ENCODE data around the gene CNTN5. TPM values are rescaled to one million over a fixed set of nuclear protein-coding genes. Genes with fewer than 3 reads are reported as not detected.

The CNTN5 gene
- total RNA-seq, 1 experiment from 2014 or later, result not detected

GRCh38 chr11:99068832-99069231 lies 48.1 kb downstream of the CNTN5 start:
- no TSS peak for BruUV-seq (replicated peaks)
- no peaks in the 10 kb centered on the region for H3K36me3 Mint-ChIP-seq (ENCODE audit: insufficient read depth, unreplicated experiment)
- peak; percentile 43 for DNase-seq (ENCODE audit: unreplicated experiment)
- H3K9me3 Mint-ChIP-seq (ENCODE audit: unreplicated experiment), result no peaks in the 10 kb centered on the region
- no peaks in the 10 kb centered on the region for H3K4me1 Mint-ChIP-seq (ENCODE audit: insufficient read depth, unreplicated experiment)
- H3K4me3 Mint-ChIP-seq (ENCODE audit: unreplicated experiment), result no peak overlapping the region
- CTCF ChIA-PET, result interaction anchor here (0.7 kb wide), 1 partner anchor 1166 kb away, joined by 3 read pairs; no protein-coding TSS in a partner anchor
- no peak overlapping the region for H3K27ac Mint-ChIP-seq (ENCODE audit: low read depth, unreplicated experiment)
- H3K27me3 Mint-ChIP-seq (ENCODE audit: insufficient read depth, unreplicated experiment), result peaks cover 67% of the 10 kb centered on the region
- POLR2A ChIA-PET, result no interaction called here
- intact Hi-C loops (cut with micrococcal nuclease), result no loop called here
- no peak for TF ChIP-seq CTCF (IDR thresholded peaks at IDR 0.05; ENCODE audit: unreplicated experiment)

- intact Hi-C loops (cut with micrococcal nuclease), result no loop called here
- Mint-ChIP-seq H3K4me3 (ENCODE audit: unreplicated experiment) (peak overlapping the region; percentile 45), H3K4me1 (ENCODE audit: insufficient read depth, unreplicated experiment) (no peaks in the 10 kb centered on the region), H3K9me3 (ENCODE audit: unreplicated experiment) (no peaks in the 10 kb centered on the region), H3K36me3 (ENCODE audit: insufficient read depth, unreplicated experiment) (no peaks in the 10 kb centered on the region), H3K27ac (ENCODE audit: low read depth, unreplicated experiment) (no peak overlapping the region), H3K27me3 (ENCODE audit: insufficient read depth, unreplicated experiment) (peaks cover 58% of the 10 kb centered on the region)
- no peak for TF ChIP-seq CTCF (IDR thresholded peaks at IDR 0.05; ENCODE audit: unreplicated experiment)
- ChIA-PET POLR2A (interaction anchor here (0.7 kb wide), 1 partner anchor 383 kb away, joined by 4 read pairs; no protein-coding TSS in a partner anchor), CTCF (interaction anchor here (0.6 to 1.1 kb wide), 4 partner anchors 11 to 1610 kb away, joined by 3 to 4 read pairs (median 3); no protein-coding TSS in a partner anchor)
- BruUV-seq (replicated peaks), result no TSS peak
- no peak for DNase-seq (ENCODE audit: unreplicated experiment)
Observed at GRCh38 chr11:99069856-99070444, 49.2 kb downstream of the CNTN5 start.

- Mint-ChIP-seq H3K9me3 (ENCODE audit: unreplicated experiment) (no peaks in the 10 kb centered on the region), H3K4me1 (ENCODE audit: insufficient read depth, unreplicated experiment) (no peaks in the 10 kb centered on the region), H3K27me3 (ENCODE audit: insufficient read depth, unreplicated experiment) (peaks cover 84% of the 10 kb centered on the region), H3K27ac (ENCODE audit: low read depth, unreplicated experiment) (no peak overlapping the region), H3K36me3 (ENCODE audit: insufficient read depth, unreplicated experiment) (no peaks in the 10 kb centered on the region), H3K4me3 (ENCODE audit: unreplicated experiment) (no peak overlapping the region)
- ChIA-PET POLR2A (no interaction called here), CTCF (no interaction called here)
- DNase-seq (ENCODE audit: unreplicated experiment), result no peak
- no peak for TF ChIP-seq CTCF (IDR thresholded peaks at IDR 0.05; ENCODE audit: unreplicated experiment)
- BruUV-seq (replicated peaks), result no TSS peak
- intact Hi-C loops (cut with micrococcal nuclease), result no loop called here
Observed at GRCh38 chr11:99079576-99079975, 58.8 kb downstream of the CNTN5 start.

- Mint-ChIP-seq H3K27me3 (ENCODE audit: insufficient read depth, unreplicated experiment) (peaks cover 85% of the 10 kb centered on the region), H3K36me3 (ENCODE audit: insufficient read depth, unreplicated experiment) (no peaks in the 10 kb centered on the region), H3K4me3 (ENCODE audit: unreplicated experiment) (no peak overlapping the region), H3K27ac (ENCODE audit: low read depth, unreplicated experiment) (no peak overlapping the region), H3K4me1 (ENCODE audit: insufficient read depth, unreplicated experiment) (no peaks in the 10 kb centered on the region), H3K9me3 (ENCODE audit: unreplicated experiment) (no peaks in the 10 kb centered on the region)
- BruUV-seq (replicated peaks), result no TSS peak
- intact Hi-C loops (cut with micrococcal nuclease), result no loop called here
- POLR2A ChIA-PET, result no interaction called here
- DNase-seq (ENCODE audit: unreplicated experiment), result no peak
- TF ChIP-seq CTCF (IDR thresholded peaks at IDR 0.05; ENCODE audit: unreplicated experiment), result no peak
- CTCF ChIA-PET, result no interaction called here
Observed at GRCh38 chr11:99080154-99080553, 59.4 kb downstream of the CNTN5 start.

Data from MCF 10A (cell line).